Hepatocyte (in vitro differentiated cells): ENCODE data around the gene TSGA10IP. TPM values are rescaled to one million over a fixed set of nuclear protein-coding genes. Genes with fewer than 3 reads are reported as not detected.
A peak's percentile ranks its signal among the peaks of the same experiment; 100 is the strongest.

Experiments
- DNase-seq: peaks from one replicate; pipeline ENCODE4 v3.0.0-alpha.2; 2016; ENCODE audit warnings: low spot score
- H2AFZ ChIP-seq: fragments of 200-600 bp; sonication (generic); 2 replicates; pipeline ENCODE4 v1.6.0; 2016; ENCODE audit warnings: antibody characterized with exemption, mild to moderate bottlenecking
- H3K27ac ChIP-seq: fragments of 200-600 bp; sonication (generic); 2 replicates; pipeline ENCODE4 v1.5.1; 2016; ENCODE audit warnings: mild to moderate bottlenecking
- H3K27me3 ChIP-seq: fragments of 200-600 bp; sonication (generic); 2 replicates; pipeline ENCODE4 v1.6.1; 2016
- H3K36me3 ChIP-seq: fragments of 200-600 bp; sonication (generic); replicated peaks from 2 replicates; pipeline ENCODE4 v1.5.1; 2016; ENCODE audit warnings: low read depth; ENCODE audit not compliant: insufficient read depth
- H3K4me1 ChIP-seq: fragments of 200-600 bp; sonication (generic); 2 replicates; pipeline ENCODE4 v1.5.1; 2016; ENCODE audit warnings: mild to moderate bottlenecking, moderate library complexity; ENCODE audit not compliant: insufficient read depth
- H3K4me2 ChIP-seq: fragments of 200-600 bp; sonication (generic); 2 replicates; pipeline ENCODE4 v1.6.0; 2016
- H3K4me3 ChIP-seq: fragments of 200-600 bp; sonication (generic); 2 replicates; pipeline ENCODE4 v1.5.1; 2016; ENCODE audit warnings: mild to moderate bottlenecking
- H3K79me2 ChIP-seq: fragments of 200-600 bp; sonication (generic); 2 replicates; pipeline ENCODE4 v1.6.0; 2017; ENCODE audit warnings: mild to moderate bottlenecking
- H3K9me2 ChIP-seq: fragments of 200-600 bp; sonication (generic); replicated peaks from 2 replicates; pipeline ENCODE4 v1.6.0; 2017; ENCODE audit warnings: mild to moderate bottlenecking; ENCODE audit not compliant: insufficient read depth
- H3K9me3 ChIP-seq: fragments of 200-600 bp; sonication (generic); 2 replicates; pipeline ENCODE4 v1.5.1; 2016; ENCODE audit warnings: low read depth, mild to moderate bottlenecking
- H4K20me1 ChIP-seq: fragments of 200-600 bp; sonication (generic); 2 replicates; pipeline ENCODE4 v1.6.0; 2016; ENCODE audit warnings: mild to moderate bottlenecking; ENCODE audit not compliant: insufficient read depth, poor library complexity, severe bottlenecking
- CTCF ChIP-seq: fragments of 200-600 bp; sonication (generic); IDR thresholded peaks from 2 replicates; pipeline ENCODE4 v1.5.1; 2016; ENCODE audit warnings: antibody characterized with exemption, mild to moderate bottlenecking; ENCODE audit not compliant: poor library complexity
- EZH2 ChIP-seq: fragments of 200-600 bp; sonication (generic); IDR thresholded peaks from 2 replicates; pipeline ENCODE4 v1.6.1; 2016; ENCODE audit warnings: antibody characterized with exemption, mild to moderate bottlenecking, borderline replicate concordance
- EZH2phosphoT487 ChIP-seq: fragments of 200-600 bp; sonication (generic); IDR thresholded peaks from one replicate; pipeline ENCODE4 v1.6.1; 2018; ENCODE audit warnings: antibody characterized with exemption, mild to moderate bottlenecking, low read depth, moderate library complexity; ENCODE audit not compliant: unreplicated experiment, severe bottlenecking
- WGBS: methylation state at CpG from one replicate; pipeline ENCODE4 v1.1.6; 2016; ENCODE audit warnings: low lambda C conversion rate; ENCODE audit errors: missing lambda C conversion rate; 5-methylcytosine and 5-hydroxymethylcytosine counted together
- polyA plus RNA-seq: library from polyadenylated mRNA; unstranded; fragments of >200 nt; fragmentation: Nextera tagmentation; extraction: Ambion mirVana; gene quantifications from 2 replicates; pipeline ENCODE4 v1.2.1, GENCODE V29; 2016
- total RNA-seq: library from RNA; depleted of rRNA; stranded (reverse); fragments of >200 nt; gene quantifications from 2 replicates; pipeline ENCODE4 v1.2.3, GENCODE V29; 2014

The TSGA10IP gene
- total and polyA plus RNA-seq, 2 experiments from 2014 or later, result not detected

DNA sequence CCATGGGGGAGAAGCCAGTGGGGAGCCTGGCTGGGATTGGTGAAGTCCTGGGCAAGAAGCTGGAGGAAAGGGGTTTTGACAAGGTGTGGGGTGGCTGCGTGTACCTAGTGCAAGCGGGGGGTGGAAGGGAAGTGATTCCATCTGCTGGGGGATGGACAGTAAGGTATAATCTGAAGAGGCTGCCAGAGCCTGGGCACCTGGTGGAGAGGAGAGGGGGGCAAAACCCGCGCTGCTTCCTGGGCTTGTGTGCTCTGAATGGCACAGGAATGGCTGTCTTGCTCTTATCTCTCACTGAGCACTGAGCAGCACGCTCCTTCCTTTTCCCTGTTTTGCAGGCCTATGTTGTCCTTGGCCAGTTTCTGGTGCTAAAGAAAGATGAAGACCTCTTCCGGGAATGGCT, 58.0 kb downstream of the TSGA10IP start:
- H3K9me2 ChIP-seq, result no peaks in the 10 kb centered on the region
- peak overlapping the region; percentile 99 for H3K27ac ChIP-seq
- no peak for DNase-seq
- no peak for TF ChIP-seq EZH2
- no peak for TF ChIP-seq EZH2phosphoT487
- no peak for TF ChIP-seq CTCF
- H3K27me3 ChIP-seq, result no peaks in the 10 kb centered on the region
- 86% methylated on average over 6 of the region's 6 CpGs for WGBS
- no peaks in the 10 kb centered on the region for H4K20me1 ChIP-seq
- no peak overlapping the region for H2AFZ ChIP-seq
- peaks cover 47% of the 10 kb centered on the region for H3K79me2 ChIP-seq
- no peaks in the 10 kb centered on the region for H3K36me3 ChIP-seq
- H3K9me3 ChIP-seq, result no peaks in the 10 kb centered on the region
- no peaks in the 10 kb centered on the region for H3K4me1 ChIP-seq
- peak overlapping the region; percentile 95 for H3K4me2 ChIP-seq
- no peak overlapping the region for H3K4me3 ChIP-seq

- Histone ChIP-seq H3K79me2 (peaks cover 44% of the 10 kb centered on the region), H3K4me2 (no peak overlapping the region), H3K36me3 (no peaks in the 10 kb centered on the region), H3K27ac (no peak overlapping the region), H2AFZ (no peak overlapping the region), H3K9me2 (no peaks in the 10 kb centered on the region), H3K27me3 (no peaks in the 10 kb centered on the region), H3K4me3 (no peak overlapping the region), H3K9me3 (no peaks in the 10 kb centered on the region), H3K4me1 (no peaks in the 10 kb centered on the region), H4K20me1 (no peaks in the 10 kb centered on the region)
- no peak for DNase-seq
- no peak for TF ChIP-seq EZH2
- no peak for TF ChIP-seq CTCF
- TF ChIP-seq EZH2phosphoT487, result no peak
- 96% methylated on average over 4 of the region's 4 CpGs for WGBS
These were observed 58.9 kb downstream of the TSGA10IP start for GRCh38 chr11:66004186-66004585.

- Histone ChIP-seq H3K4me2 (no peak overlapping the region), H3K79me2 (peaks cover 24% of the 10 kb centered on the region), H3K9me3 (no peaks in the 10 kb centered on the region), H4K20me1 (no peaks in the 10 kb centered on the region), H3K9me2 (no peaks in the 10 kb centered on the region), H3K27me3 (peaks cover 9% of the 10 kb centered on the region), H2AFZ (no peak overlapping the region), H3K4me3 (no peak overlapping the region), H3K36me3 (no peaks in the 10 kb centered on the region), H3K4me1 (no peaks in the 10 kb centered on the region), H3K27ac (no peak overlapping the region)
- no peak for DNase-seq
- TF ChIP-seq EZH2phosphoT487, result no peak
- no peak for TF ChIP-seq EZH2
- no peak for TF ChIP-seq CTCF
- 87% methylated on average over 13 of the region's 13 CpGs for WGBS
These were observed 61.0 kb downstream of the TSGA10IP start for GRCh38 chr11:66006134-66006890.
